Measurements from ENCODE around the gene NRTN. TPM values are rescaled to one million over a fixed set of nuclear protein-coding genes. Genes with fewer than 3 reads are reported as not detected.

Gene NRTN
- total and polyA plus RNA-seq, 2 of the 4 experiments (the other 2 are of a cell fraction), result 0.17 to 0.18 TPM

DNA sequence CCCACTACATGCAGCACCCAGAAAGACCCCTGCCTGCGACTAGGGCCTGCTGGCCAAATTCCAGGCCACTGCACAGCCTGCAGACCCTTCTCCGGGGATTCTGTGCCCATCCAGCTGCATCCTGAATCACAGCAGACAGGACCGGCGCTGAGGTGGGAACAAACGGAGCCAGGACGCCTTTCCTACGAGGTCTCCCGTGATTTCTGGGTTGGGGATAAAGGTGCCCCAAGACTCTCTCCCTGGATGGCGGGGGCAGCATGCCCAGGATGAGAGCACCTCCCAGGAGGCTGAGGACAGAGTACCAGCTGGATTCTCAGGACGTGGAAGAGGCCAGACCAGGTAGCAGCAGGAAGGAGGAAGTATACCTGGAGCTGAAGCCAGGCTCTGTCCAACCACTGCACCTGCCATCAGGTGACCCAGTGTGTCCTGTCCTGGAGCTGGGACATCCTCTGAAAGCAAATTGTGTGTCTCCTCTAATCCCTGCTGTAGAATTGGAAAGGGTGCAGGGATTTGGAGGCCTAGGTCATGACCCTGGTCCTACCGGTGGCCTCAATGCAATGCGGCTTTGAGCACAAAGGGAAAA, 68.8 kb downstream of the NRTN start:
- ATAC-seq (ENCODE audit: low read depth), result no peak
- no peak overlapping the region for H3K4me3 ChIP-seq (ENCODE audit: insufficient read depth, low read depth, low read length)
- no peak overlapping the region for H3K27ac ChIP-seq (ENCODE audit: insufficient read depth, low read length)
- no peaks in the 10 kb centered on the region for H3K36me3 ChIP-seq (ENCODE audit: control insufficient read depth, insufficient read depth, low read length)
- no peak overlapping the region for H2BK15ac ChIP-seq (ENCODE audit: low read depth, low read length)
- no peak overlapping the region for H2AK9ac ChIP-seq (replicated peaks; ENCODE audit: low read depth, low read length, poor library complexity)
- no TSS peak for BruUV-seq (replicated peaks)
- in situ Hi-C loops (cut with MboI; ENCODE audit: low sequenced_read_pairs) (no loop called here), intact Hi-C loops (cut with micrococcal nuclease) (no loop called here), dilution Hi-C loops (cut with HindIII; ENCODE audit: low sequenced_read_pairs, unreplicated experiment) (no loop called here)
- 84% methylated on average over 10 of the region's 12 CpGs; no CpG with 5 or more reads in 1 of the 2 experiments for WGBS, 2 experiments (ENCODE audit: extremely low coverage in 2 of 2, insufficient read length in 1 of 2)
- no peak overlapping the region for H3K18ac ChIP-seq (ENCODE audit: low read depth, low read length)
- no peak overlapping the region for H2BK120ac ChIP-seq (ENCODE audit: low read depth, low read length)
- no peak overlapping the region for H3K9ac ChIP-seq (ENCODE audit: low read depth, low read length)
- no peaks in the 10 kb centered on the region for H3K79me1 ChIP-seq (ENCODE audit: low read depth in 1 of 2, low read length in 2 of 2)
- no peak overlapping the region for H3K4me2 ChIP-seq (ENCODE audit: low read depth, low read length)
- H3K23ac ChIP-seq (ENCODE audit: low read depth, low read length), result no peak overlapping the region
- H3K9me1 ChIP-seq (ENCODE audit: insufficient read depth, low read length), result no peaks in the 10 kb centered on the region
- no peak overlapping the region for H4K8ac ChIP-seq (ENCODE audit: low read depth in 2 of 2, low read length in 2 of 2)
- no peak for DNase-seq
- no peak overlapping the region for H4K91ac ChIP-seq (ENCODE audit: insufficient read depth, low read depth, low read length)
- H3K9me3 ChIP-seq (ENCODE audit: control insufficient read depth, insufficient read depth, low read length), result no peaks in the 10 kb centered on the region
- H4K5ac ChIP-seq (ENCODE audit: low read depth, low read length), result no peak overlapping the region
- H3K14ac ChIP-seq (replicated peaks; ENCODE audit: low read depth, low read length), result no peak overlapping the region
- H3K4ac ChIP-seq (ENCODE audit: low read depth, low read length), result no peak overlapping the region
- no peaks in the 10 kb centered on the region for H4K20me1 ChIP-seq (ENCODE audit: insufficient read depth, low read length)
- H3K56ac ChIP-seq (ENCODE audit: extremely low read depth, insufficient read depth, low read length), result no peak overlapping the region
- TF ChIP-seq USF2 (IDR thresholded peaks at IDR 0.05; ENCODE audit: low read depth, low read length), result no peak
- no peak for TF ChIP-seq POLR2A (IDR thresholded peaks at IDR 0.05; ENCODE audit: low read depth, low read length)
- TF ChIP-seq RFX5 (IDR thresholded peaks at IDR 0.05; ENCODE audit: low read depth, low read length), result no peak
- no peak for TF ChIP-seq FOS (IDR thresholded peaks at IDR 0.05; ENCODE audit: low read depth, low read length)
- no peak for TF ChIP-seq BHLHE40 (IDR thresholded peaks at IDR 0.05; ENCODE audit: low read depth, low read length)
- no peak for TF ChIP-seq ELK1 (IDR thresholded peaks at IDR 0.05; ENCODE audit: borderline replicate concordance, low read depth, low read length)
- no peak for TF ChIP-seq RCOR1 (IDR thresholded peaks at IDR 0.05; ENCODE audit: insufficient replicate concordance, low read length)
- TF ChIP-seq MXI1 (IDR thresholded peaks at IDR 0.05; ENCODE audit: borderline replicate concordance, low read depth, low read length), result no peak
- no peak for TF ChIP-seq NFE2L2 (IDR thresholded peaks at IDR 0.05; ENCODE audit: low read depth, low read length)
- no peak for TF ChIP-seq MAZ (IDR thresholded peaks at IDR 0.05; ENCODE audit: borderline replicate concordance, low read depth, low read length)
- no peak for TF ChIP-seq RAD21 (IDR thresholded peaks at IDR 0.05; ENCODE audit: low read length)
- TF ChIP-seq CEBPB (IDR thresholded peaks at IDR 0.05; ENCODE audit: low read depth, low read length), result no peak
- TF ChIP-seq MAFK (IDR thresholded peaks at IDR 0.05; ENCODE audit: low read depth, low read length), result no peak
- H3K27me3 ChIP-seq (ENCODE audit: control insufficient read depth, insufficient read depth, low read length), result peaks cover 9% of the 10 kb centered on the region
- peaks cover 6% of the 10 kb centered on the region; the same call in 1 of the 2 replicates for H3K4me1 ChIP-seq (ENCODE audit: control insufficient read depth, insufficient read depth, low read length)
- no peak overlapping the region for H2BK5ac ChIP-seq (ENCODE audit: low read depth, low read length, poor library complexity, severe bottlenecking)
- H2BK20ac ChIP-seq (ENCODE audit: low read depth, low read length), result no peak overlapping the region
- ChIA-PET CTCF (no interaction called here), POLR2A (ENCODE audit: unreplicated experiment) (no interaction called here)
- H2AFZ ChIP-seq (replicated peaks; ENCODE audit: low read length, poor library complexity), result no peak overlapping the region
- H2AK5ac ChIP-seq (ENCODE audit: low read depth, low read length), result no peak overlapping the region; the same call in 1 of the 2 replicates

All from IMR-90 (cell line).